NT2/D1 (cell line): ENCODE results near the gene CIAO2A.

Experiments used
- DNase-seq: peaks from one replicate; pipeline ENCODE4 v3.0.0-alpha.2; 2011; ENCODE audit warnings: low read depth, low spot score
- H3K27me3 ChIP-seq: 2 replicates; pipeline ENCODE4 v1.6.0; 2011; ENCODE audit warnings: mild to moderate bottlenecking; ENCODE audit not compliant: insufficient read length, insufficient read depth
- H3K36me3 ChIP-seq: 2 replicates; pipeline ENCODE4 v1.6.1; 2011; ENCODE audit warnings: mild to moderate bottlenecking, low read length, mixed read lengths; ENCODE audit not compliant: insufficient read depth, insufficient read length
- H3K4me1 ChIP-seq: 2 replicates; pipeline ENCODE4 v1.5.1; 2011; ENCODE audit not compliant: insufficient read depth, insufficient read length
- H3K4me3 ChIP-seq: 2 replicates; pipeline ENCODE4 v1.5.1; 2011; ENCODE audit warnings: low read depth; ENCODE audit not compliant: insufficient read length
- H3K9ac ChIP-seq: 2 replicates; pipeline ENCODE4 v1.6.0; 2011; ENCODE audit warnings: low read depth; ENCODE audit not compliant: insufficient read length
- H3K9me3 ChIP-seq: 2 replicates; pipeline ENCODE4 v1.5.1; 2011; ENCODE audit warnings: mild to moderate bottlenecking, low read length; ENCODE audit not compliant: insufficient read depth
- SUZ12 ChIP-seq: IDR thresholded peaks from 2 replicates; pipeline ENCODE4 v1.6.1; 2011; ENCODE audit not compliant: insufficient read length, insufficient read depth; ENCODE audit errors: extremely low read depth
- YY1 ChIP-seq: IDR thresholded peaks from 2 replicates; pipeline ENCODE4 v1.6.1; 2011; ENCODE audit not compliant: insufficient read length, insufficient read depth
- ZNF274 ChIP-seq: IDR thresholded peaks from 2 replicates; pipeline ENCODE4 v1.6.1; 2011; ENCODE audit warnings: mild to moderate bottlenecking, low read depth, low read length

CIAO2A gene

DNA sequence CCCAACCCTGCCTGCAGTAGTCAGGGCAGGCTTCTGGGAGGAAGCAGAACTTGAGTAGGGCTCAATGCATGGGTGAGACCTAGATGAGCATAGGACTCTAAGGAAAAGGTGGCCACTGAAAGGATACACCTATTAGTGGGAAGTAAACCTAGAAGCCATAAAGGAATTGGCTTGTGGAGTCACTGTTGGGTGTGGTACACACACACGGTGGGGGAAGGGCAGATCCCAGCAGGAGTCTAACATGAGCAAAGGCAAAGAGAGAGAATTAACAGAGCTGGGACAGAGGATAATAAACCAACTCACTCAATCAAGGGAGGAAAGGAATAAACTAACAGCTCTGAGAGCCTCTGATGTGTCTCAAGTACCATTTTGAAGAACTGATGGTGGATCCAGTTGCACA, 70.4 kb downstream of the CIAO2A start:
- Histone ChIP-seq H3K27me3 (no peaks in the 10 kb centered on the region), H3K9me3 (no peaks in the 10 kb centered on the region), H3K9ac (no peak overlapping the region), H3K36me3 (no peaks in the 10 kb centered on the region), H3K4me1 (peaks cover 10% of the 10 kb centered on the region), H3K4me3 (no peak overlapping the region)
- TF ChIP-seq YY1, result no peak
- no peak for TF ChIP-seq SUZ12
- no peak for TF ChIP-seq ZNF274
- no peak for DNase-seq

DNA sequence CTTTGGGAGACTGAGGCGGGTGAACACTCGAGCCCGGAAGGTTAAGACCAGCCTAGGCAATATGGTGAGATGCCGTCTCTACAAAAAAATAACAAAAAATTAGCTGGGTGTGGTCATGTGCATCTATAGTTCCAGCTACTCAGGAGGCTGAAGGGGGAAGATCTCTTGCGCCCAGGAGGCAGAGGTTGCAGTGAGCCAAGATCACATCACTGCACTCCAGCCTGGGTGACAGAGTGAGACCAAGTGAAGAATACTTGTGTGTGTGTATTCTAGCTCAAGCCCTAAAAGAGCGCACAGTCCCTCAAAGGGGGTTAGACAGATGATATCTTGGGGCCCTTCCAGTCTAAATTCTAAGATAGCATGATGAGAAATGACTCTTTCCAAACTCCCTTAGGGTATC, 71.1 kb downstream of the CIAO2A start:
- H3K9me3 ChIP-seq, result no peaks in the 10 kb centered on the region
- no peak for DNase-seq
- H3K4me3 ChIP-seq, result no peak overlapping the region
- H3K4me1 ChIP-seq, result peaks cover 10% of the 10 kb centered on the region
- no peak overlapping the region for H3K9ac ChIP-seq
- no peaks in the 10 kb centered on the region for H3K27me3 ChIP-seq
- no peak for TF ChIP-seq YY1
- TF ChIP-seq ZNF274, result no peak
- no peak for TF ChIP-seq SUZ12
- no peaks in the 10 kb centered on the region for H3K36me3 ChIP-seq
